Measurements from ENCODE around the gene IQSEC1.

The IQSEC1 gene

DNA sequence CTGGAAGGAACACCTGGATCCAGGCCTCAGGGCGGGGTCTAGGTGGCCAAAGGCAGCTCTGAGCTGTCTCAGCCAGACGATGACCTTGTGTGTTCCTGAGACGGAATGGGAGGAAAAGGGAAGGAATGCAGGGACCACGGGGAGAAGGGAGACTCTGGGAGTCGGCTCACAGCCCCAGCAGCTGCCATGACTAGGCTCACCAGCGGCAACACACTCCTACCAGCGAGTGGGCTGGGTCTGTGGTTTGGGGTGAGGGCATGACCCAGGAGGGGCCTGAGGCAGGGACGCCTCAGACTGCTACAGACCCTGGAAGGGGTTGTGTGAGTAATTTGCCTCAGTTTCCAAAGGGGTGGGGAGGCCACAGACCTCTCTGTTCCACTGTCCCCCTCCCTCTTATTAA, 19.8 kb downstream of the IQSEC1 start:
- DNase-seq: peak in 2 of 10 donors; percentile 60 to 69
- intact Hi-C loops (cut with DNase I): no loop called here

DNA sequence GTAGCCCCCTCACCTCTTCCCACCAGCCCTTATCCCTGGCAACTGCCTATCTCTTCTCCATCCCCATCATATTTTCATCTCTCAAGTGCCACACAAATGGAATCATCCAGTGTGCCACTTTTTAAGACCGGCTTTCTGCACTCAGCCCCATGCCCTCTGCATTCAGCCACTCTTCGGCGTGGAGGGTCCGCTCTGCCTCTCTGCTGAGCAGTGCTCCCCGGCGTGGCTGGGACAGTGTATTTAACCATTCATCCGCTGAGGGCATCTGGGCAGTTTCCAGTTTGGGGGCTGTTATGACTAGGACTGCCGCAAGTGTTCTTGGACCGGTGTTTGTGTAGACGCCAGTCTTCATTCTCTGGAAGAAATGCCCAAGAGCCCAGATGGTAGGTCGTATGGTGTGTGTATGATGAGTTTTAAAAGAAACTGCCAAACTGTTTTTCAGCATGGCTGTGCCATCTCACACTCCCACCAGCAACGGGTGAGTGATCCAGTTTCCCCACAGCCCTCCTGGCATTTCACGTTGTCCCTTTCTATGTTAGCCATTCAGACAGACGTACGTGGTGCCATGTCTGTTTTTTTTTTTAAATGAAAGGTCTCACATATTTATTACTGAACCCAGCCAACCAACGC, 20.9 kb downstream of the IQSEC1 start:
- intact Hi-C loops (cut with DNase I): no loop called here

DNA sequence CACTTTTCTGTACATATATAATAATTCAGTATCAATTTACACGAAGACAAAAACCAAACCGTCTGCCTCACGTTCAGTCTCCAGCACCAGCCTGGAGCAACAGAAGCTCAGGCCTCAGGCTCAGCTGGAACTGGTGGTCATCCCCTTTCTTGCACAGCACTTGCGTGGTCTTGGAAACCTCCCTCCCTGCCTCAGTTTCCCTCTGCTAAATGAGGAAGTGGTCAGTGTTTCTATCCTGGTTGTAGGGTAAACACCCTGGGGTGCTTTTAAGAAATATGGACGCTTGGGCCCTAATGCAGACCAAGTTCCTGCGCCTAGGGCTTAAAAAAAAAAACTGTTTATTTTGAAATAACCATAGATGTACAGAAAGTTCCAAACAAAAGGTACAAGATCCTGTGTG, 21.6 kb downstream of the IQSEC1 start:
- DNase-seq: peak in 2 of 10 donors; percentile 18 to 25
- intact Hi-C loops (cut with DNase I): no loop called here

More for the DNA sequence above, 20.9 kb downstream of the IQSEC1 start:
- peak in 2 of 10 donors; percentile 73 to 84 for DNase-seq

DNA sequence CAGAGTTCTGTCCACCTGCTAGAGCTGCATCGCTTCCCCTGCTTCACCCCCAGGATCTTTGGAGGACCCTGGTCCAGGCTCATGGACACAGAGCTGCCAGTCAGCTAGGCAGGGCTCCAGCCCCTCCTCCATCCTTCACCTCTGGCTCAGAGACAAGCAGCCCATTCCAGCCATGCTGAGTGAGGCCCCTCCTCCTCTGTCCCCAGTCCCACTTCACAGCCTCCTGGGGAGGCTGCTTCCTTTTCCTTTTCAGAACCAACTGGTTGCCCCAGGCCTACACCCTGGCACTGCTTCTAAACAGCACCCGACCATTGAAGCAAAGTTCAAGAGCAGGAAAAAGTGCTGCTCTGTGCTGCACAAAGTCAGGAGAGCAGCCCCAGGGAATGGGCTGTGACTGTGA, 22.2 kb downstream of the IQSEC1 start:
- peak in 2 of 10 donors; percentile 67 to 79 for DNase-seq
- intact Hi-C loops (cut with DNase I): no loop called here

DNA sequence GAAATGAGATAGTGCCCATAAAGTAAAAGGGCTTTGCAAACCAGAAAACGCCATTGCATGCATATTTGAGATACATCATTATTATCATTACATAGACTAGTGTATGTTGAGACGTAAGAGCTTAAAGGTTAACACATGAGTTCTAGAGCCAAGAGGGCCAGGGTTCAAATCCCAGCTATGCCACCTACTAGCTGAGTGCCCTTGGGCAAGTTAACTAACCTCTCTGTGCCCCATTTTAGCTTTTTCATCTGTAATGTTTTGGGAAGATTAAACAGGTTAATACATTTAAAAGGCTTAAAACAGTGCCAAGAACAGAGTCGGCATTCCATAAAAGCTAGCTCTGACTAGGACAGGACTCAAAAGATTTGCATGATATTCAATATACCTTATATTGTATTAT, 22.8 kb downstream of the IQSEC1 start:
- no peak for DNase-seq
- intact Hi-C loops (cut with DNase I): no loop called here

DNA sequence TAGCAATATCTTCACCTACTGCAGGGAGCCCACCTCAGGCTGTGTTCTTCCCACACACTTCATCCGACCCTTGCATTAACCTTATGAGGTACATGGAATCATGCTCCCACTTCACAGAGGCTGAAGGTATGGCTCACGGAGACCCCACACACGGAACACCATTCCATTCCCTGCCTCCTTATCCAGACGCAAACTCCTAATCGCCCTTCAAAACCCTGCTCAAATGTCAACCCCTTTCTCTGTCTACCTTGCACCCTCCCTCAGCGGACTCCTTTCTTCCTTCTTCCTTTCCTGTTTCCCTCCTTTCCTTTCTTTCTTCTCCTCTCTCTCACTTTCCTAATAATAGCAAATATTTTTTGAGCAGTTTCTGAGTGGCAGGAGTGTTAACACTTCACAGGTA, 23.8 kb downstream of the IQSEC1 start:
- intact Hi-C loops (cut with DNase I): no loop called here
- DNase-seq: peak in 1 of 10 donors; percentile 10

DNA sequence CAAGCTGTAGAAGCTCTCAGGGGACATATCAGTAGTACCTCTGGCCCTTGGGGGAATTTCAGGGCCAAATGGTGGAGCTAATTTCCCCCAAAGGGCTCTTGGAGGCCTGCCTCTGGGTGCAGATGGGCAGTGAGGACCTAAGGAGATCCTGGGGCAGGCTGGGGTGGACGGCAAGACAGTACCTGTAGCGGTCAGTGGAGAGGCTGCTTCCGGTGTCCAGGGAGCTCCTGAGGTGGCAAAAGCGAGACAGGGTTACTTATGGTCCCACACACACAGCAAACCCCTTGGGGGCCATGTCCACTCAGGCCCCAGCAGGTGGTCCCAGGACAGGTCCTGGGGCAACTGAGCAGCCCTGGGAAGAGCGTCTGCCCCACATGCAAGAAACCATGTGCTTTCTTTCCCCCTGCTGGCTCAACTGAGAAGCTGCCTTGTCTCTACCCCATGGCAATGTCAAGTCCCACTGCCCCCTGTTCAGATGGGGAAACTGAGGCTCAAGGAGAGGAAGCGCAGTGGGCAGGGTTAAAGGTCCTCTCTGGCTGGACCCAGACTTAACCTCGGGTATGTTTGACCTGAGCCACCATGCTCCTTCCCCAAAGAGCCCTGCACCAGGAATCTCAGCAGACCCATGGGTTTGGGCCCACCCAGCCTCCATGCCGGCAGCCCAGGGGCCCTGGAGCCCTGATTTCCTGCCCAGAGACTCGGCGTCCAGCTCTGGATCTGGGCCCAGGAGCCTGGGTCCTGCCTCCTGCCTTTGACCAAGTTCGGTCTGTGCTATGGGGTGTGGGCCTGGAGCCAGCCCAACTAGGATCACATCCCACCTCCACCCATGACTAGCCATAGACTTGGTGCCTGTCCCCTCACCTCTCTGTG, 25.7 kb downstream of the IQSEC1 start:
- DNase-seq: peak in 2 of 10 donors; percentile 39 to 66
- intact Hi-C loops (cut with DNase I): no loop called here

DNA sequence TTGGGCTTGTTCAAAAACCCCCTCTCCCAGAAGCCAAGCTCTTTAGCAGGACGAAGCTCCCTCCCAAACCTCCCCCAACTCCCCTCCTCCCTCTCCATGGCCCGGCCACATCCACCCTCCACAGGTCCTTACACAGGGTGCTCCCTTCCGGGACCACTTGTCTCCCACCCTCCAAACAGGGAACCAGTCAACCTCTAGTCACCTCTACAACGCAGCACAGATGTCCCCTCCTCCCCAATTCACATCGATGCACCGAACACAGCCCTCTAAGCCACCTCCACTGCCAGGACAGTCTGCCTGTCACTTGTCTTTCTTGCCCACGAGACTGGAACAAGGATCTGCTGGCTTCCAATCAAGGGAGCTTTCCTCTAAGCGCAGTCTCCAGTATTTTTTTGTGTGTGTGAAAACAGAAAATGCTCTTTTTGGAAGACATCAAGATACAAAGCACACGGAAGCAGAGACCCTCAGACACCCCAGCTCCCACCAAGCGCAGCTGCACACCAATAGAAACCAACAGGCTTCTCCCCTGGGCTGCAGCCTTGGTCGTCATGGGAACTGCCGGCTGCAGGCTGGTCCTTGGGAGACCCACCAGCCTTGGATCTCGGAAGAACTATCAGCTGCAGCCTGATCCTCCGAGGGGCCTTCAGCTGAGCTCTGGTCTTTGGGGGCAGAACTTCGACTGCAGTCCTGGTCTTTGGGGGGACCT, 26.5 kb downstream of the IQSEC1 start:
- DNase-seq: peak in 2 of 10 donors; percentile 49 to 75
- intact Hi-C loops (cut with DNase I): no loop called here

DNA sequence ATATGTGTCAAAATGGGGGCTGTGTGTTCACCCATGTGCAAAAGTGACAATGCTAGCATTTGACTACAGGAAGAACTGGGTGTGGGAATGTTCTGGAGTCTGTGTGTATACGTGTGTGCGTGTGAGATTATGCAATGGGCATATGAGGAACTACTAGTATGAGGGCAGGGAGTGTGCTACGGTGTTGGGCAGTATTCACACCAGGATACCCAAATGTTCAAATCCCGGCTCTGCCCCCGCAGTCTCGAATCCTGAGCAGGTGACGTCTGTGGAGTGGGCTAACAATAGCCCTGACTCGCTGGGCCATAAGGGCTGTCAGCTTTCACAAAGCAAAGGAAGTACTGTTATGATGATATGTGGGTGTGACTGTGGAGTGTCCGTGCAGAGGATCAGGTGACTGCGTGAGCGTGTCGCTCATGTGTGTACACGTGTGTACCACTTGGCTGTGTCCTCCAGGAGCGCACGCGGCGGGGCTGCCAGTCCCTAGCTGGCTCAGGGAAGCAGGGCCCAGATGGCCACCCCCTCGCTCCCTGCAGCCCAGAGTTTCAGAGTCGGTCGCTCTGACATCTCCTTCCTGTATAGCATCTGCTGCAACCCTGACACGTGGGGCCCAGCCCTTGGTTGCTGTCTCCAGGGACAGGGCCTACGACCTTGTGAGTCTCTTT, 27.2 kb downstream of the IQSEC1 start:
- intact Hi-C loops (cut with DNase I): no loop called here
- peak in 8 of 10 donors; percentile 50 to 95 (median 78) for DNase-seq

DNA sequence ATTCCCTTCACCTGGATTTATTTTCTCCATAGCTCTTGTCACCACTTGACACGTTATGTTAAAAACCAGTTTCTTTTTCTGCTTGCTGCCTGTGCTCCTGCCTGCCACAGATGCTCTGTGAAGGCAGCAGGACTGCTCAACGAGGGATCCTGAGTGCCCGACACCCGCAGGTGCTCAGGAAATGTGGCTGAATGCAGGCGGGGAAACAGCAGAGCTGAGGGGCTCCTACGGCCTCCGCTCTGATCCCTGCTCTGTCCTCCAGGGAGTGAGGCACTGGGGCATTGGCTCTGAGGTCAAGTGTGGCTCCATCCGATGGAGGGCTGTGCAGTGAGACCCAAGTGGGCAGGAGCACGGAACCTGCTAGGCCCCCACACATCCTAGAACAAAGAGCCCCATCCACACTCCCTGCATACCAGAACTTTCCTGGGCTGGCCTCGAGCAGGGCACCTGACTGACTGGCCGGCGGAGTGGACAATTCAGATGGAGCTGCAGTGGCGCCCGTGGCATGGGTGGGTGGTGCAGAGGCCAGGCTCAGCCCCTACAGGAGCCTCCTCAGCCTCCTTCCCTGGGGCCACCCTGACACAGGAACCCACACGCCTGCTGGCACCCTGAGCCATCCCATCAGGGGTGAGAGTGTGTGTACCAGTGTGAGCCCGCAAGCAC, 27.9 kb downstream of the IQSEC1 start:
- intact Hi-C loops (cut with DNase I): no loop called here
- peak in 2 of 10 donors; percentile 67 to 78 for DNase-seq

DNA sequence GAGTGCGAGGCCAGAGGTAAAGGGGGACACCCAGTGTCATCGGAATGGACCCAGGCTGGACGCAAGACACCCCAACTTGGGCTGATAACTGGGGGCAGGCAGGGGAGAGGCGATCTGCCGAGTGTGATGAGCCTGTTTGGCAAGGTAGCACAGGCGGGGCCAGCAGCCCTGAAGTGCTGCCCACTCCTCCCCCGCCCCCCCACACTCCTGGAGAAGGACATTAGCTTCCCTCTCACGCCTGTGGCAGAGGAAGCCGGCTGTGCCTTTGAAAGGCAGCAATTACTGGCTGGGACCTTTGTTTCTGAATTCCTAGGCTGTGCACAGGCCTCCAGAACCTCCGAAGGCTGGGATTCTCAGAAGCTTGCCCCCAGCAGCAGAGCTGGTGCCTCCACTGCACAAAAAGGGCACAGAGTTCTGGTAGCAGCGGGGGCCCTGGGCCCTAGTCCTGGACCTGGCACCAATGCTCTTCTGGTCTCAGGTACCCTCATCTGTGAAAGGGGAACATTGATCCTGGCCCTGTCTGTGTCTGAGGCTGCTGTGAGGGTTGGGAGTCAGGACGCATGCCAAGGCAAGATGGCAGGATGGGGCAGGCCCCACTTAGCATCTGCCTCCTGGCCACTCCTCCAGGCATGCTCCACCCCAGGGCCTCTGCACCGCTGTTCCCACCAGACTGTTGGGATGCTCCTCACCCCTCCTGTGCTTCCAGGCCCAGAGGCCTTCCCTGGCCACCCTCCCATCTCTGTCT, 28.6 kb downstream of the IQSEC1 start:
- intact Hi-C loops (cut with DNase I): no loop called here
- DNase-seq: peak in 2 of 10 donors; percentile 69 to 78

DNA sequence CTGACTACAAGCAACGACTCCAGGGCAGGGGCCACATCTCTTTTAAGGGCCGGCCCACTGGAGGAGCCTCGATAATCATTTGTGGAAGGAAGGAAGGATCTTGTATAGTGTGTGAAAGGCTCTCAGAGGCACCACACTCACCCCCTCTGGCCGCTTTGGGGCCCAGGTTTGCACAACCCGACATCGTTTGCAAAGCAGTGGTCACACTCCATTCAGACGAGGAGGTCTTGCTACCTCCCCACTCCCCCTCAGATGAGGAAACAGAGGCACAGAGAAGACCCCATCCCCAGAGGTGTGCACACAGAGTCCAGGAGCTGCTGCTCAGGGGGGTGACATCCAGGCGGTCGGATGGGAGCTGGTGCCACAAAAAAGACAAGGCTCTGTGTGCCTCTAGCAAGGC, 29.6 kb downstream of the IQSEC1 start:
- intact Hi-C loops (cut with DNase I): no loop called here
- DNase-seq: peak in 2 of 10 donors; percentile 41 to 64

DNA sequence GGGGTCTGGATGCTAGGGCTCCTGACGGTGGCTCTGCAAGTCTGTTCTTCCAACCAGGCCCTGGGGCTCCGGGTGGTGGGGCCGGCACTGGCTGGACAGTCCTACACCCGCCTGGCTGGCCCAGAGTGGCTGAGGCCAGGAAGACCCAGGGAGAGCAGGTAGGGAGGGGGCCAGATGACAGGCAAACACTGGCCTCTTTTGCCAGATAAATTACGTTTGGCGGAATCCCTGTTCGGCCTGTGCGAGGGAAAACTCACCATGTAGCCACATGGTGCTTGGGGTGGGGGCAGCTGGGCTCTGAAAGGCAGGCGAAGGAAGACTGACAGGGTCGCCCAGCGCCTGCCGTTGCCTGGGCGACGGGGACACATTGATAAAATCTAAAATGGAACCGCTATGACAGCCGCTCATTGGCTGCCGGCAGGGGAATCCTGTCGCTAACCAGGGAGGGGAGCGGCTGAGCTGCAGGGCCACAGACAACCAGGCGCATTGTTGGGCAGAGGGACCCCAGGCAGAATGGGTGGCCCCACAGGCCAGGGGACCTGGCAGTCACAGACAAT, 30.4 kb downstream of the IQSEC1 start:
- DNase-seq: peak in 2 of 10 donors; percentile 74 to 85
- intact Hi-C loops (cut with DNase I): no loop called here

DNA sequence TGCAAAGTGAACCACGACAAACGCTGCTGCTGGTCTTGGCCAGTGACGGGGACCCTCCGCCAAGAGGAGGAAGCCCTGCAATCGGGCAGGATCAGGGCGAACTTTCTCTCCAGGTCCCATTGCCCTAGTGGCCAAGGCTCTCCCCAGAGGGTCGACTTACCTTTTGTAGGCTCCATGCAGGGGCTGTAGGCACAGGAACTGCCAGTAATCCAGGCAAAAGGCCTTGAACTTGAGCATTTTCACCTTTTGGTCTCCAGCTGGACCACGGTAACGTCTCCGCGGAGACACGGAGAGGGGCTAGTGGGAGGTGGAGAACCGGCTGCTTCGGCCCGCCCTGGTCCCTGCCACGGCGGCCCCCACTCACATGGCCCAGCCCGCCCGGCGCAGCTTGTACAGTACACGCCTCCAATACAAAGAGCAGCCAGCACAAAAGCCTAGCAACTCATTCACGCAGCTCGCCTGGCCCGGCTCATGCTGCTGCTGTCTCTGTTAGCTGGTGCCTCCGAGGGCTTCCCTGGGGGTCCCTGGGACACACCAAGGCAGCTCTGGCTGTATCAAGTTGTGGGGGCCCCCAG, 31.0 kb downstream of the IQSEC1 start:
- intact Hi-C loops (cut with DNase I): no loop called here
- DNase-seq: peak in 6 of 10 donors; percentile 50 to 91 (median 72)

DNA sequence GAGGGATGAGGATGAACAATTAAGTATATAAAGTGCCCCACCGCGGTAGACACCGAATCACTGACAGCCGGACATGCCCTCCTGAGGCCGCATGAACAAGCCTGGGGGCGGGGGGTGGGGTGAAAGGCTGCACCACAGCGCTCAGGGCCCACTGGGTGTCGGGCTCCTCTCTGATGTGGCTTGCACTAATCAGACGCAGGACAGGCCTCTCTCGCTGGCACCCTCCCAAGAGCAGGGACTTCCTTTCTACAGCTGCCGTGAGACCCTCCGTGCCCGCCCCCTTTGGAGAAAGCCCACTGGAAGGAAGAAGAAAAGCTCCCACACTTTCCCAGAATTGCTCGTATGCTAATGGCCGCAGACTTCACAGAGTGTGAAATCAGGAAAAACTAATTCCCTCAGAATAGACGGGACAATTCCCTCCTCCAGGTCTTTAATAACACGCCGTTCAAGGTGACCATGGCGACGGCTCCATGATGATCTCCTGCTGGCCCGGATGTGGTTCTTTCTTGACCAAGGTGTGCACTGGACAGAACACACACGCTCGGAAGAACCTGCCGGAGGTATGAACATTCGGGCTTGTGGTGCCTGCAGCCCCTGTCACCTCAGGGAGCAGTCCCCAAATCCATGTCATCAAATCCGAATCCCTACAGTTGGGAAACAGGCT, 32.0 kb downstream of the IQSEC1 start:
- DNase-seq: peak in 2 of 10 donors; percentile 43 to 76
- intact Hi-C loops (cut with DNase I): no loop called here

DNA sequence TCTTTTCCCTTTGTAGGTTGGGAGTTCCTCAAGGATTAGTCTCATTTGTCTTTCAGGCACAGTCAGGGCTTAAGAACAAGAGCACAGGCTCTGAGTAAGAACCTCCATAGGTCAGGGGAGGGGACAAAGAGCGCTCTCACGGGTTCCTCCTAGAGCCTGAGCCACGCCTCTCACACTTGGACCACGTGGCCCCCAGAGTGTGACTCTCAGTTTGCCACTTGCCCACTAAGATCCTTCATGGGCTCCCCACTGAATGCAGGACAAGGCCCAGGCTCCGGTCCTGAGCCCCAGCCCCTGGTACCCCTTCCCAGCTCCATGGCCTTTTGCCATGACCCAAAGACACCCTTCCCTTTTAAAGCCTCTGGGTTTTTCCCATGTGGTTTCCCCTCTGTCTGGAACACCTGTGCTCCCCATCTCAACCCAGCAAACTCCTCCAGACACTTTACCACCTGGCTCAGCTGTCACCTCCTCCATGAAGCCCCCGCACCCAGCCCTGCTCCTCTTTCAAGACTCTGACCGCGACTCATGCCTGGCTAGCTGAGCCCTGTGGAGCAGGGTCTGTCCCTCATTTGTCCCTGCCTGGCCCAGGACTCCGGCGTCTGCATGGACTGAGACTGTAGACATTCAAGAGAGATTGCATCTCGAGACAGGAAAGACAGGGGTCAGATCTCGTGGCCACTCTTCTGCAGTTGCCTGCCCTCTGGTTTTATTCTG, 32.7 kb downstream of the IQSEC1 start:
- intact Hi-C loops (cut with DNase I): no loop called here

DNA sequence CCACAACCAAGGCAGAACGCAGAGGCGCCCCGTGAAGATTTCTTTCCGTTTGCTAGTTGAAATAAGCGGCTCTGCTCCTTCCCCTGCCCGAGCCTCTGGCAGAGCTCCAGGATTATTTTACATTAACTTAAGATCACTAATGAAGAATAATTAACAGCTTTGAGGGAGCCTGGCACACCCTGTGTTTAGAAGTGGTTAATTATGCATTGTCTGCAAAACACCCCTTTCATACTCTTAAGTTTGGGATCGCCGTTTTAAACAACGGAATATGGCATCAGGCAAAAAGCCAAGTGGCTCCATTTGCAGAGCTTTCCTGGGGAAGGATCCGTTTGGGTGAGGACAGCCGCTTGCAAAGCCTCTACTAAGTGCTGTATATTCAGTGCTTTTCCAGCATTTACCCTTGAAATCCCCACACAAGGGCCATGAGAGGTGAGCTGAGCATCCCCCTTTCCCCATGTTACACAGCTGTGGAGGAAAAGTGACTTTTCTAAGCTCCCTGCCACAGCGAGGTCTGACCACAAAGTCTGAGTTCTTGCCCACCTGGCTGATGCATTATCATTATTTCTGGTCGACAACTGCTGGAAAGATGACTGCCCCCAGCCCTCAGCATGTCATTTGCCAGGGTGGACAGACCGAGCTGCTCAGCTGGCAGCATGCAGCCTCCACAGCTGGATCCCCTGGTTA, 33.9 kb downstream of the IQSEC1 start:
- peak in 2 of 10 donors; percentile 12 to 61 for DNase-seq
- intact Hi-C loops (cut with DNase I): no loop called here

More for the DNA sequence above, 32.7 kb downstream of the IQSEC1 start:
- peak in 2 of 10 donors; percentile 65 to 77 for DNase-seq
